ENCODE measurements around the gene RHCG.

RHCG gene

DNA sequence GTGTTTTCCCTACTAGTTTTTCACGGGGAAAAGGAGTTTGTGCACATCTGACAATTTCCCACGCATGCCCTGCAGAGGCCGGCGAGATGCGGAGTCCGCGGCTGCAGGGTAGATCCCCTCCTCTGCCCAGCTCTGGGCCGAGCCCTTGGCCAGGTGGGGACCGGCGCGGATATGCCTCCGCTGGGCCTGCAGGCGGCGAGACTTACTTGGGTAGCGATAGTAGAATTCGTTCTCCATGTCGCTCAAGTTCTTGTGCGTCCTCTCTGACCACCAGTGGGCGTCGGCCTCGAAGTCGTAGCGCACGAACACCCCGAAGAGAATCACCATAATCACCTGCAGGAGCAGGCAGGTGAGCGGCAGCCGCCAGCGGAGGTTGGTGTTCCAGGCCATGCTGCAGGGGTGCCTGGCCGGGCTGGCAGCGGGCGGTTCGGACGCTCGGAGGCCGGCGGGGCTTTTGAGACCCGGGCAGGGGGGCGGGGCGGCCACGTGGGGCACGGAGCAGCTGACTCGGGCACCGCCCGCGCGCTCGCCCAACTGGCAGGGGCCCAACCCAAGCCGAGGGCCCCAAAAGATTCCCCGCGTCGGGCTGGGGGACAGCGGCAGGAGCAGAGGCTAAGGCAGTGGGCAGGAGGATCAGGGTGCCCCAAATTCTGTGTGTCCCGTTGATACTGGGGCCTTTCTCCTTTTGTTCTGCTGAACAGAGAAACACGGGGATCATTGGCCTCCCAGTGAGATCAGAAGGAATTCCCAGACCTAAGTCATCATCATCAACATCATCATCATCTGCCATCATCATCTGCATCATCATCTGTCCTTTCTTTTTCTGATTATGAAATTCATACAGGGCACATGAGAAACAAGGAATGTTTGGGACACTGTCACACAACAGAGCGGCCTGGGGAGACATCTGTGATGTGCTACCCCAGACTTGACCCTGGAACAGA is at the start of gene RHCG:
TSS of gene RHCG (minus strand) at position 429 of the 944 bp plus-strand sequence. CDS start at position 390, 39 bp downstream.
- DNase-seq (ENCODE audit: low read depth) = no peak

DNA sequence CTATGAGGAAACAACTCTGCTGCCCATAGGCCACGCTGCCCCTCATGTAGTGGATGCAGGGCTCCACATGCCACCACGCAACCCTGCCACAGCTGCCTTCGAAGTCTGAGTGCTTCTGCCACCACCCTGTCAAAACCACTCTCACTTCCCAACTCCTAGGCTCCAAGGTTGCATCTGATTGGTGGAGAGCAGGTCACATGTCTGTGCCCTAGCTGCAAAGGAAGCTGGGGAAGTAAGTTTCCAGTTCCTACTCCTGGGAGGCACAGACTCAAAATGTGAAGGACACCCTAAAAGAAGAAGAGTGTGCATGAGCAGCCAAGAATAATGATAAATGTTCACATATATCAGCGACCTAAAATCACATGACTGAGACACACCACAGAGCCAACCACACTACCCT is 47.0 kb upstream of the RHCG start:
- DNase-seq (ENCODE audit: low read depth) = no peak

DNA sequence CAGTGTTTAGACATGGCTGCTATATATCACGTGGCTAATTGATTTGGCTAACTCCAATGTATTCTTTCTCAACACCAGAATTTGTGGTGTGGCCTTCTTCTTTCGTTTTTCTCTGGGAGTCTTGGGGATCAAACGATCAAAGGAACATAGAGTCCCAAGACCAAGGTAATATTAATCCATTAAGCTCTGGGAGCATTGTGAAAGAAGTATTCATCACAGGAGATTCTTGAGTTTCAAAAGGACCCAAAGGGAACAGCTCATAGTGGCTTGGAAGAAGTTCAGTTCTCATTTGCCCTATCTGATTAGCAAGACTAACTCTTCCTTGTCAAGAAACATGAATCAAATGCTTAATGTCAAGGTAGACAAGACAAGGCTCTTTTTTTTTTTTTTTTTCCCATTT is 46.0 kb upstream of the RHCG start:
- DNase-seq (ENCODE audit: low read depth) = no peak

DNA sequence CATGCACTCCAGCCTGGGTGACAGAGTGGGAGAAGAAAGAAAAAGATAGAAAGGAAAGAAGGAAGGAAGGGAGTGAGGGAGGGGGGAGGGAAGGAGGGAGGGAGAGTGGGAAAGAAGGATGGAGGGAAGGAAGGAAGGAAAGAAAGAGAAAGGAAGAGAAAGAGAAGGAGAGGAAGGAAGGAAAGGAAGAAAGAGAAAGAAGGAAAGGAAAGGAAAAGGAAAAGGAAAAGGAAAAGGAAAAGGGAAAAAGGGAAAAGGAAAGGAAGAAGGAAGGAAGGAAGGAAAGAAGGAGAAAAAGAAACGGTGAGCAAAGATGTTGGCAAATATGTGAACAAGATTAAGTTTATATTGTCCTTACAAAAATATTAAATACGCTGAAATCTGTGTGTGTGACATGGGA is 42.6 kb upstream of the RHCG start:
- DNase-seq (ENCODE audit: low read depth) = no peak

DNA sequence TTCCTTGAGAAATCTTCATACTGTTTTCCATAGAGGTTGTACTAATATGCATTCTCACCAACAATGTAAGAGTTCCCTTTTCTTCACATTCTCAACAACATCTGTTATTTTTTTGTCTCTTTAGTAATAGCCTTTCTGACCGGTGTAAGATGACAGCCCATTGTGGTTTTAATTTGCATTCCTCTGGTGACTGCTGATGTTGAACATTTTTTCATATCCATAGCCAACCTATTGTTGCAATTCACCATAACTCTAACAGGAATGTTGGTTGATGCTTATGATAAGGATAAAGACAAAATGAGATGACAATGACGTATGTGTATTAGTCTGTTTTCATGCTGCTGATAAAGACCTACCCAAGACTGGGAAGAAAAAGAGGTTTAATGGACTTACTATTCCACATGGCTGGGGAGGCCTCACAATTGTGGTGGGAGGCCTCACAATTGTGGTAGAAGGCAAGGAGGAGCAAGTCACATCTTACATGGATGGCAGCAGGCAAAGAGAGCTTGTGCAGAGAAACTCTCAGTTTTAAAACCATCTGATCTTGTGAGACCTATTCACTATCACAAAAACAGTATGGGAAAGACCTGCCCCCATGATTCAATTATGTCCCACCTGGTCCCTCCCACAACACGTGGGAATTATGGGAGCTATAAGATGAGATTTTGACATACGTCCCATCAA is 37.6 kb upstream of the RHCG start:
- no peak for DNase-seq (ENCODE audit: low read depth)

DNA sequence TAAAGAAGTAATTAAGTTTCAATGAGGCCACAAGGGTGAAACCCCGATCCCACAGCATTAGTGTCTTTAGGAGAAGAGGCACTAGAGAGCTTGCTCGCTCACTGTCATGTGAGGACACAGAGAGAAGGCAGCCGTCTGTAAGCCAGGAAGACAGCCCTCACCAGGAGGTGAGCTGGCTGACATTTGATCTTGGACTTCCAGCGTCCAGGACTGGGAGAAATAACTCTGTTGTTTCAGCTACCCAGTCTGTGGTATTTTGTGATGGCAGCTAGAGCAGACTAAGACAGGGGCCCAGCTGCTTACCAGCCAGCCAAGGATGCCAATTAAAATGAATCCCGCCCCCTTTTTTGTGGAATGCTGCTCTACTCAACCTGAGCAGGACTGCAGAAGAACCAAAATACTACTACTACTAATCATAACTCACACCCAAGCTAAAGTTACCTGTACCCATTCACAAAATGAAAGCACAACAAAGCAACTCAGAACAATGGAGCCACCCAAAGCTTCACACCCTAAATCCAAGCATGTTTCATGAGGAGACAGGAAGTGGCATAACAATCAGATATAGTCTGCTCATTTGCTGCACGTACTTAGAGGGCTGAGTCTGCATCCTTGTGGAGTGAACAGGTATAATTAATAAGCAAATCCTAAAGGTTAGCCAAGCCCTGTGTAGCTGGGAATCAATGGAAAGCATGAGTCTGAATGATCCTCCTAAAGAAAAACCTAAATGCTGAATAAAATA is 35.6 kb upstream of the RHCG start:
- DNase-seq (ENCODE audit: low read depth) = no peak

DNA sequence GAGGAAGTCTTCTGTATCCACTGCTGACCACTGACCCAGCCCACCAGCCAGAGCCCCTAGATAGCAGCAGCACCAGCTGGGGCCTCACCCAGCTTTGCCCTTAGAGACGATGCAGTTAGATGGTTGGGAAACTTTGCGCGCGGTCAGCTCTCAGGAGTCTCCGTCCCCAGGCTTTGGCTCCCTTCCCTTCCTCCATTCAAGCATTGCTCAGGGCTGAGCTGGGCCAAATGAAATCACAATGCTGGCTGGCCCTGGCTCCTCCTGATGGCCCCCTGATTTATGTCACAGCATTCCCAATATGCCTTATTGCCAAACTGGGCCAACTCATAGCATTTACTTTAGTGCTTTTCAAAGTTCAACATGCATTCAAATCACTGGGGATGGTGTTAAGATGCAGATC is 34.6 kb upstream of the RHCG start:
- DNase-seq (ENCODE audit: low read depth) = no peak

DNA sequence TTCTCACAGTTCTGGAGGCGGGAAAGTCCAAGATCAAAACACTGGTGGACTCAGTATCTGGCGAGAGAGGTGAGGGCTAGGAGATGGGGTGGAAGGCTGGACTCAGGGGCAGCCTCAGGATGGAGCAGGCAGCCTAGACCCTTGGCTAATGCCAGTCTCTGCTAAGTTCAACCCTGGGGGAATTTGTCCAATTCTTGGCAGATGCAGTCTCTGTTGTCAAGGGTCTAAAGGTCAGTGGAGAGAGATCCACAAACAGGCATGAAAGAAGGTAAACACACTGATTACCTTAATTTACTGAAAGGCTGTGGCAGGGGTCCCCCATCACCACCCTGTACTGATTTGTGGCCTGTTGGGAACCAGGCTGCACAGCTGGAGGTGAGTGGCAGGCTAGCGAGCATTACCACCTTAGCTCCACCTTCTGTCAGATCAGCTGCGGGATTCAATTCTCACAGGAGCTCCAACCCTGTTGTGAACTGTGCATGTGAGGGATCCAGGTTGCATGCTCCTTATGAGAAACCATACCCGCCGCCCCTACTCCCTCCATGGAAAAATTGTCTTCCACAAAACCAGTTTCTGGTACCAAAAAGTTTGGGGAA is 32.5 kb upstream of the RHCG start:
- DNase-seq (ENCODE audit: low read depth) = no peak

DNA sequence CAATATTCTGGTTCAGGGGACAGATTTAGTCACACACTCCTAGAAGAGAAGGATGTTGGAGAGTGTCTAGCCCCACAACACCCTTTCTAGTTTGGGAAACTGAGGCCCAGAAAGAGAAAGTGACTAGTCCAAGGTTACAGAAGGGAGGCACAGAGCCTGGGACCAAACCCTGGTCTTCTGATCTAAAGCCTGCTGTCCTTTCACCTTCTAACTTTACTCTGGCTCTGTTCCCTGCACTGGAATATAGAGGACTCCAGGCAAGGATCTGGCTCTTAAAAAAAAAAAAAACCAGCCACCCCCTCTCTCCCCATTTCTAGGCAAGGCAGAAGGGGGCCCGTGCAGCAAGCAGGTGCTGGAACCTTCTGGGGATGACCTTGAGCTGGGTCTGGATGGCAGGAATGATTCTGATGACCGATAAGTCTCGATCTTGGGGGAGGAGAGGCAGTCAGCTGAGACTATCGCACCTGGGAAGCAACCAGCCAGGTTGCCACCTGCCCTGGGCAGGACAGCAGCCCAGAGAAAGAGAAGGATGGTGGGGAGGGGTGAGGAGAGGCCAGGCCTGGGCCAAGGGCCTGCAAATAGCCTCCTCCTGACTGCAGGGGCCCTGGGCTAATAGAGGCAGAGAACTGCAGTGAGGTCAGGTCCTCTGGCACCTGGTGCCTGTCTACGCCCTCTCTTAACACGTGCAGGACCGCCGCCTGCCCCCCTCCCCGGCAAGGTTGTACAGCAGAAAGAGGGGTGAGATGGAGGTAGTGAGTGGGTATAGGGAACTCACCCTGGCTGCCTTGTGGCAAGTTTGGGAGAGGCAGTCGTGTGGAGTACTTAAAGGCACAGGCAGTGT is 30.4 kb upstream of the RHCG start:
- DNase-seq (ENCODE audit: low read depth) = no peak

DNA sequence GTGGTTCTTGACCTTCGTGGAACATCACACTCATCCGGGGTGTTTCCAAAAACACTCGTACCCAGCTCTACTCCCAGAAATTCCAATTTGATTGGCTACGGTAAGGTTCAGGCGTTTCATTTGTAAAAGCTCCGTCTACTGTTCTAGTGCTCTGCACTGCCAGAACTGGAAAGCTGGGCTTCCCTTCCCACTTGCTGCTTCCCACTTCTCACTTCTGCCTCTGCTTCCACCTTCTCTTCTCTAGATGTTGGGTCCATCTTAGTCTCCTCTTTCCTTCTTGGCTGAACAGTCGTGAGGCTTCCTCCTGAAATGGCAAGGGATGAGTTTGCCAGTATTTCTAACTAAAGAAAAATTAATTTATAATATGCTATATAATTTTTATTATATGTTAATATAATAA is 29.8 kb upstream of the RHCG start:
- no peak for DNase-seq (ENCODE audit: low read depth)

DNA sequence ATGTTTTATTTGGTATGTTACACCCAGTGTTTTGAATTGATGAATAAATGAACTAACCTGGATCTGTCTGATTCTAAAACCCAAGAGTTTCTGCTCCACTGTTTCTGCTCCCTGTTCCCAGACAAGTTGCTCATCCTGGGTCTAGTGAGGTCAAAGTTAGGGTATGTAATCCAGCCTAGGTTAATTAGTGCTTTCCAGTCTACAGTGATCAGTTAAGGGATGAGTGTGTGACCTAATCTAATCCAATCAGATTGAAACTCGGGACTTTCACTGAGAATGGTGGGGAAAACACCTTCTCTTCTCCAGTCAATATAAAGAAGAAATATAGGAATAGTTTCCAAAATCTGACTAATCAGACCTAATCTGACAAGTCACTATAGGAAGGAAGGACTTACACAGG is 27.8 kb upstream of the RHCG start:
- no peak for DNase-seq (ENCODE audit: low read depth)

DNA sequence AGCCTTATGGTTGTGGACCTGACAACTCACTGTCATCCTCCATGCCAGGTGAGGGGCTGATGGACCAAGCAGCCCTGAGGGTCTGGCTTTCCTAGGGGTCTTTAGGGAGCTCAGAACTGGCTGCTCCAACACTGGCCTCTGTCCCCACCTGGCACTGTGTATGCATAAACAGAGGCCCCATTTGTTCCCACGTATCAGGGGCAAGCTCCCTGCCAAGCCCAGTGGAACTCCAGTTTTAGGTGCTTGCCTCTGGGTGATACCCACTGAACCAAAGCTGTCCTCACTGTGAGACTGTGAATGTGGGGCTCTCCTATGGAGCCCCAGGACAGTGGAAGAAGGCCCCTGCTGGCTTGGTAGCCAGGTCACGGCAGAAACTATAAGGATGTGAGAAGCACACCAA is 26.7 kb upstream of the RHCG start:
- no peak for DNase-seq (ENCODE audit: low read depth)

DNA sequence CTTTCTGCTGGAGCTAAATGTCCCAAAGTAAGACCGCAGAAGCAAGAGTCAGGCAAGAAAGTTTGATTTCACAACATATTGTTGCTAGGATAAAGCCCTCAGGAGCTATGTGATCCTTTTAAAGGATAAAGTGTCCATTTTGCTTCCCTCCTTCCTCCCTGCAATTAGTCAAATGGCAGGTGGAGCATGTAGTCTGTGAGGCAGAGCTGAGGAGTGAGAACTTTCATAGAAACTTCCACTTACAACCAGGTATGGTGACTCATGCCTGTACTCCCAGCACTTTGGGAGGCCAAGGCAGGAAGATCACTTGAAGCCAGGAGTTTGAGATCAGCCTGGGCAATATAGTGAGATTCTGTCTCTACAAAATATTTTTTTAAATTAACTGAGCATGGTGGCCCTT is 25.2 kb upstream of the RHCG start:
- no peak for DNase-seq (ENCODE audit: low read depth)

DNA sequence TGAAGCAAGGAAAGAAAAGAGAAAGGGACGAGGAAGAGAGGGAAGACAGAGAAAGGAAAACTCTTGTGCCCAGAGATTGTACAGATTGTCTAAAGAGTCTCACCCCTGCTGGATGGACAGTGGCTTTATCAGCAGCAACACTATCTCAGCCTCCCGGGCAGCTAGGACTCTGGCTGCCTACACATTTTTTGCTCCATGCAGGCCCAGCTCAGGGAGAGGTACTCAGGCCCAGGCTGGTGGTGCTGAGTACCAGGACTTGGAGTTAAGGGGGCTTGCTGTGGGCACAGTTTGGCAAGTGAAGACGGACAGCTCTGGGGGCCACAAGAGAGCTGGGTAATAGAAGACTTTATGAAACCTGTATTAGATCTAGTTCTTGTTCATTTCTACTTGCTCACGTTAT is 19.1 kb upstream of the RHCG start:
- no peak for DNase-seq (ENCODE audit: low read depth)

DNA sequence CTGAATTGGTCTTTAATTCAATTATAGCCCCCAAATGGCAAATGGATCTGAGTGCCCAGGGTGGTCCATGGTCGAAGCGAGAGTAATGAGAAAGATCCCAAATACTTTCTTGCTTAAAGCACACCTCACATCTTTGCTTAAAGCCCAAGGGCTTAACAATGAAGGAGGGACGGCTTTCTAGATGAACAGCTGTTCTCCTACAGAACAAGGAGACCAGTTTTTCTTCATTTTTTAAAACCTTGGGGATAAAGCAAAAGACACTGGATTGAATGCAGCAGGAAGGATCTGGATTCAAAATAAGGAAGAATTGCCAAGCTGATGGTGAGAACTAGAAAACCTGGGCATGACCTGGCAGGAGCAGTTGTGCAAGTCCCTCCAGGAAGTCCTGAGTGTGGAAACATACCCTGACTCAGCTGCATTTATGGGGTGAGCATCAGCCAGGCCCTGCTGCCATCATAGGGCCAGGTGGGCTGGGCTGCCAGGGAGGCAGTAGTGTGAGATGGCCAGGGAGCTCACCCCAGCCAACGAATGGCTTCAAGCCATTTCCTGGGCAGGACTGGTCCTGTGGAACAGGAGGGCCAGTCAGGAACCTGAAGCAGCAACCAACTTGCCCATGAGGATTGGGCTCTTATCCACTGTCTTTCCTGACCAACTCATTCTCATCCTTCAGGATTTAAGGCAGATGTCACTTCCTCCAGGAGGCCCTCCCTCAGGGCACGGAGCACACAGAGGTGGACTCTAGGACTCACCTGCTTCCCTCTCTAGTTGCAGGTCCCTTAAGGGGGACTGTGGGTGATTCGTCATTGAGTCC is 18.4 kb upstream of the RHCG start:
- no peak for DNase-seq (ENCODE audit: low read depth)

DNA sequence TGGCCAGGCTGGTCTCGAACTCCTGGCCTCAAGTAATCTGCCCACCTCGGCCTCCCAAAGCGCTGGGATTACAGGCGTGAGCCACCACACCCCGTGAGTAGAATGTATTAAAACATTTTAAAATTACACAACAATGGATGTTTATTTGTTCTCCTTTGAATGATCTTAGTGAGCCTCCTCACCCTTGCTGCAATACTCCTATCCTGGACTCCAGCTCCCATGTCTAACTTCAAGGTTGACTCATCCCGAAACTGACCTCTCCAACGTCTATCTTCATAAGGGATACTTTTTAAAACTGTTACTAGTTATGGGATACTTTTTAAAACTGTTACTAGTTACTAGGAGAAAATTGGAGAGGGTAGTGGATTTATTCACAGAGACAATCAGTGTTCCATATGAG is 17.8 kb upstream of the RHCG start:
- no peak for DNase-seq (ENCODE audit: low read depth)

DNA sequence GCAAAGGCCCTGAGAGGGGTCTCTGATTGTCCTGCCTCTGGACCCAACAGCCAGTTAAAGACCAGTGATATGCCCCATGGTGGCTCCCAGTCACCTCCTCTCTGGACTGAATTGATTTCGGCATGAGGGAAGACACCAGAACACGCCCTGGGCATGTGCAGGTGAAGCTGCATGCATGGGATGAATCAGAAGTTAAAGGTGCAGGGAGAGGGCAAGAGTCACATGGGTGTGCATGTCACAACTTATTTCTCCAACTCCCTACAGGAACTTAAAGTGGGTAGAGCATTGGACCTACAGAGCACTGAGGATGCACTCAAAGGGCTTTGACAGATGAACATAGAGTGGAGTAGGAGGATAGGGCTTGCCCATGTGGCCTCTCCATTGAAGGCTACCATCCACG is 16.9 kb upstream of the RHCG start:
- no peak for DNase-seq (ENCODE audit: low read depth)

DNA sequence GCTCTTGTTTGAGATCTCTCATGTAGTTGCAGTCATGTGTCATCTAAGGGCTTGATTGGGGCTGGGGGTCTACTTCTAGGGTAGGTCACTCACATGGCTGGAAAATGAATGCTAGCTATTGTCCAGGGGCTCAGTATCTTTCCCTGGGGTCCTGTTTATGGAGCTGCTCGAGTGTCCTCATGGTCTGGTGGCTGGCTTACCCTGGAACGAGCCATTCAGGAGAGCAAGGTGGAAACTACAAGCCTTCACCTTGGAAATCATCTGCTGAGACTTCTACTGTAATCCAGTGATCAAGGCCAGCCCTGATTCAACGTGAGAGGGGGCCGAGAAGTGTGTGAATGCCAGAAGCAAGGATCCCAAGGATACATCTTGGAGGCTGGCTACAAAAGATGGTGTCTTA is 16.2 kb upstream of the RHCG start:
- no peak for DNase-seq (ENCODE audit: low read depth)

DNA sequence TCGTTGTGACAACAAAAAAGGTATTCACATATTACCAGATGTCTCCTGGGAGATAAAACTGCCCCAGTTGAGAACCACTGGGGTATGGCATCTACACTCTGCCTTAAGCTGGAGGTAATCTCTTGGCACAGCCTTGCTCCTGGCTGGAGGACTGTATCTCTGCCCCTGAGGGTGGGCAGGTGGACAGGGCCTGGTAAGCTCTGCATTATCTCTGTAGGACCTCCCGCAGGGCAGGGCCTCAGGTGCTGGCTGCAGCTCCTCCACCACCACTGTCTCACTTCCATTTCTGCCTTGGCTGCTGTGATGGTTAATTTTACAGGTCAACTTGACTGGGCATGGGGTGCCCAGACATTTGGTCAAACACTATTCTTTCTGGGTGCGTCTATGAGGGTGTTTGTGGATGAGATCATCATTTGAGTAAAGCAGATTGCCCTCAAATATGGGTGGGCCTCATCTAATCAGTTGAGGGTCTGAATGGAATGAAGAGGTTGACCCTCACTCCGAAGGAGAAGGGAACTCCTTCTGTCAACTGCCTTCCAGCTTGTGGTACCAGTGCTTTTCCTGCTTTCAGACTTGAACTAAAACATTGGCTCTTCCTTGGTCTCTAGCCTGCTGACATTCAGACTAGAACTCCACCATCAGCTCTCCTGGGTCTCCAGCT is 9.8 kb upstream of the RHCG start:
- no peak for DNase-seq (ENCODE audit: low read depth)

DNA sequence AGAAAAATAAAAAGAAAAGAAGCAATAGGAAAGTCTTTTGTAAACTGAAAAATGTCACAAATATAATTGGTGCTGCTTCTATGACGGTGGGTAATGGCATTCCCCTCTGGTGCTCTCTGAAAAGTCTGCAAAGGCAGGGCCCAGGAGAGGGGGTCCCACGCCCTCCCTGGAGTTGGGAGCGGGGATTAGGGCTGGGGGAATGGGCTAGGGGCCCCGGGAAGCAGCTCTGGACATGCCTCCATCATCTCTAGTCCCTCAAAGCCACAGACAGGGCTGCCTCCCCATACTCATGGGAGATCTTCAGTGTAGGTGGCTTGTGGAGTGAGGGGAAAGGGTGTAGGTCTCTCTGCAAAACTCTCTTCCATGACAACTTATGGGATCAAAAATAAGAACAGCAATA is 7.8 kb upstream of the RHCG start:
- no peak for DNase-seq (ENCODE audit: low read depth)

Data from activated T-helper 9 cell treated with anti-CD3 and anti-CD28 coated beads, Interleukin-2, amount 50 U/mL, for 16 hours (primary cell).